ENCODE results near the gene ABHD12.

Gene ABHD12

DNA sequence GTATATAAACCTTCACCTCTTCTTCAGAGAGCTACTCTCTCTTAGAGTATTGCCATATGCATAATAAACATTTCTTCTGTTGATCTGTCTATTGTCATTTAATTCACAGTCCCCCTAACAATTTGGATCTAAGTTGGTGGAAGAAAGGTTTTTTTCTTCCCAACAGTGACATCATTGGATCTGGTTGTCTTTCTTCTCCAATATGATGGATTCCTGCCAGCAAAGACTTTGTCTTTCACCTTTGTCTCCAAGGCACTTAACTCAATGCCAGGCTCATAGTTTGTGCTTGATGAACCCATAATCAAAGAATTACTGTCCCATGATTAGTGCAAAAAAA lies 39.6 kb downstream of the ABHD12 start:
- TF ChIP-seq GABPA (IDR thresholded peaks at IDR 0.05; ENCODE audit: low read depth), result no peak
- no peak for TF ChIP-seq POLR2AphosphoS5 (IDR thresholded peaks at IDR 0.05; ENCODE audit: low read depth)
- TF ChIP-seq SPI1 (IDR thresholded peaks at IDR 0.05; ENCODE audit: borderline replicate concordance, low read depth), result no peak
- Histone ChIP-seq H3K27me3 (ENCODE audit: insufficient read depth, poor library complexity, severe bottlenecking) (no peaks in the 10 kb centered on the region), H3K27ac (replicated peaks) (no peak overlapping the region), H3K4me3 (replicated peaks; ENCODE audit: insufficient read depth, low read length) (no peak overlapping the region)
- no peak for DNase-seq (ENCODE audit: low read depth in 1 of 2, low spot score in 1 of 2)

DNA sequence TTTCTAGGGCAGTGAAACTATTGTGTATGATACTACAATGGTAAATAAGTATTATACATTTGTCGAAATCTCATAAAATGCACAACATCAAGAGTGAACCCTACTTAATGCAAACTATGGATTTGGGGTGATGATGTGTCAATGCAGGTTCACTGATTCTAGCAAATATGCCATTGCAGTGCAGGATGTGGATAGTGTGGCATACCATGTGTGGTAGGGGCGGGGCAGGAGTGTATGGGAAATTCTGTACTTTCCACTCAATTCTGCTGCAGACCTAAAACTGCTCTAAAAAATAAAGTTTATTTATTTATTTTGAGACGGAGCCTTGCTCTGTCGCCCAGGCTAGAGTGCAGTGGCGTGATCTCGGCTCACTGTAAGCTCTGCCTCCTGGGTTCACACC lies 44.3 kb downstream of the ABHD12 start:
- H3K27ac ChIP-seq (replicated peaks), result no peak overlapping the region
- H3K4me3 ChIP-seq (replicated peaks; ENCODE audit: insufficient read depth, low read length), result no peak overlapping the region
- DNase-seq (ENCODE audit: low read depth in 1 of 2, low spot score in 1 of 2), result no peak

DNA sequence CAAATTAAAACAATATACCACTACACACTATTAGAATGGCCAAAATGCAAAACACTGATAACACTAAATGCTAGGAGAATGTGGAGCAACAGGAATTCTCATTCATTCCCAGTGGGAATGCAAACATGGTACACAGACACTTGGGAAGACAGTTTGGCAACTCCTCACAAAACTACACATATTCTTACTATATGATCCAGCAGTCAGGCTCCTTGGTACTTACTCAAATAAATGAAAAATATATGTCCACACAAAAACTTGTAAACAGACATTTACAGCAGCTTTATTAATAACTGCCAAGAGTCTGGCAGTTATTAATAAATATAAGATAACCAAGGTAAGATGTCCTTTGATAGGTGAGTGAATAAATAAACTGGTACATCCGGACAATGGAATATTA lies 44.9 kb downstream of the ABHD12 start:
- Histone ChIP-seq H3K4me3 (replicated peaks; ENCODE audit: insufficient read depth, low read length) (no peak overlapping the region), H3K27ac (replicated peaks) (no peak overlapping the region), H3K27me3 (ENCODE audit: insufficient read depth, poor library complexity, severe bottlenecking) (no peaks in the 10 kb centered on the region)
- TF ChIP-seq, protein P1, sequence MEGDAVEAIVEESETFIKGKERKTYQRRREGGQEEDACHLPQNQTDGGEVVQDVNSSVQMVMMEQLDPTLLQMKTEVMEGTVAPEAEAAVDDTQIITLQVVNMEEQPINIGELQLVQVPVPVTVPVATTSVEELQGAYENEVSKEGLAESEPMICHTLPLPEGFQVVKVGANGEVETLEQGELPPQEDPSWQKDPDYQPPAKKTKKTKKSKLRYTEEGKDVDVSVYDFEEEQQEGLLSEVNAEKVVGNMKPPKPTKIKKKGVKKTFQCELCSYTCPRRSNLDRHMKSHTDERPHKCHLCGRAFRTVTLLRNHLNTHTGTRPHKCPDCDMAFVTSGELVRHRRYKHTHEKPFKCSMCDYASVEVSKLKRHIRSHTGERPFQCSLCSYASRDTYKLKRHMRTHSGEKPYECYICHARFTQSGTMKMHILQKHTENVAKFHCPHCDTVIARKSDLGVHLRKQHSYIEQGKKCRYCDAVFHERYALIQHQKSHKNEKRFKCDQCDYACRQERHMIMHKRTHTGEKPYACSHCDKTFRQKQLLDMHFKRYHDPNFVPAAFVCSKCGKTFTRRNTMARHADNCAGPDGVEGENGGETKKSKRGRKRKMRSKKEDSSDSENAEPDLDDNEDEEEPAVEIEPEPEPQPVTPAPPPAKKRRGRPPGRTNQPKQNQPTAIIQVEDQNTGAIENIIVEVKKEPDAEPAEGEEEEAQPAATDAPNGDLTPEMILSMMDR (IDR thresholded peaks at IDR 0.05; ENCODE audit: insufficient read depth, low read length), result no peak
- TF ChIP-seq GABPA (IDR thresholded peaks at IDR 0.05; ENCODE audit: low read depth), result no peak
- TF ChIP-seq POLR2AphosphoS5 (IDR thresholded peaks at IDR 0.05; ENCODE audit: low read depth), result no peak
- TF ChIP-seq, protein P2, sequence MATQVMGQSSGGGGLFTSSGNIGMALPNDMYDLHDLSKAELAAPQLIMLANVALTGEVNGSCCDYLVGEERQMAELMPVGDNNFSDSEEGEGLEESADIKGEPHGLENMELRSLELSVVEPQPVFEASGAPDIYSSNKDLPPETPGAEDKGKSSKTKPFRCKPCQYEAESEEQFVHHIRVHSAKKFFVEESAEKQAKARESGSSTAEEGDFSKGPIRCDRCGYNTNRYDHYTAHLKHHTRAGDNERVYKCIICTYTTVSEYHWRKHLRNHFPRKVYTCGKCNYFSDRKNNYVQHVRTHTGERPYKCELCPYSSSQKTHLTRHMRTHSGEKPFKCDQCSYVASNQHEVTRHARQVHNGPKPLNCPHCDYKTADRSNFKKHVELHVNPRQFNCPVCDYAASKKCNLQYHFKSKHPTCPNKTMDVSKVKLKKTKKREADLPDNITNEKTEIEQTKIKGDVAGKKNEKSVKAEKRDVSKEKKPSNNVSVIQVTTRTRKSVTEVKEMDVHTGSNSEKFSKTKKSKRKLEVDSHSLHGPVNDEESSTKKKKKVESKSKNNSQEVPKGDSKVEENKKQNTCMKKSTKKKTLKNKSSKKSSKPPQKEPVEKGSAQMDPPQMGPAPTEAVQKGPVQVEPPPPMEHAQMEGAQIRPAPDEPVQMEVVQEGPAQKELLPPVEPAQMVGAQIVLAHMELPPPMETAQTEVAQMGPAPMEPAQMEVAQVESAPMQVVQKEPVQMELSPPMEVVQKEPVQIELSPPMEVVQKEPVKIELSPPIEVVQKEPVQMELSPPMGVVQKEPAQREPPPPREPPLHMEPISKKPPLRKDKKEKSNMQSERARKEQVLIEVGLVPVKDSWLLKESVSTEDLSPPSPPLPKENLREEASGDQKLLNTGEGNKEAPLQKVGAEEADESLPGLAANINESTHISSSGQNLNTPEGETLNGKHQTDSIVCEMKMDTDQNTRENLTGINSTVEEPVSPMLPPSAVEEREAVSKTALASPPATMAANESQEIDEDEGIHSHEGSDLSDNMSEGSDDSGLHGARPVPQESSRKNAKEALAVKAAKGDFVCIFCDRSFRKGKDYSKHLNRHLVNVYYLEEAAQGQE (IDR thresholded peaks at IDR 0.05; ENCODE audit: insufficient replicate concordance, low read depth), result no peak
- no peak for TF ChIP-seq SPI1 (IDR thresholded peaks at IDR 0.05; ENCODE audit: borderline replicate concordance, low read depth)
- DNase-seq (ENCODE audit: low read depth in 1 of 2, low spot score in 1 of 2), result no peak

More for the DNA sequence above, 44.3 kb downstream of the ABHD12 start:
- H3K27me3 ChIP-seq (ENCODE audit: insufficient read depth, poor library complexity, severe bottlenecking), result no peaks in the 10 kb centered on the region
- TF ChIP-seq SPI1 (IDR thresholded peaks at IDR 0.05; ENCODE audit: borderline replicate concordance, low read depth), result no peak
- no peak for TF ChIP-seq POLR2AphosphoS5 (IDR thresholded peaks at IDR 0.05; ENCODE audit: low read depth)

DNA sequence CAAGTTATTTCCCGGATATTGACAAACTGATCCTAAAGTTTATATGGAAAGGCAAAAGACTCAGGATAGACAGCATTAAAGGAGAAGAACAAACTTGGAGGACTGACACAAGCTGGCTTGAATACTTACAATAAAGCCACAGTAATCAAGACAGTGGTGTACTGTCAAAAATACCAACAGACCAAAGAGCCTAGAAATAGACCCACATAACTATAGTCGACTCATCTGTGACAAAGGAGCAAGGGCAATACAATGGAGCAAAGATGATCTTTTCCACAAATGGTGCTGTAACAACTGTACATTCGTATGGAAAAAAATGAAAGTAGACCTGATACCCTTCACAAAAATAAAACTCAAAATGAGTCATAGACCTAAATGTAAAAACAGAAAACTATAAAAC lies 46.0 kb downstream of the ABHD12 start:
- DNase-seq (ENCODE audit: low read depth in 1 of 2, low spot score in 1 of 2), result no peak
- TF ChIP-seq, protein P1 (IDR thresholded peaks at IDR 0.05; ENCODE audit: insufficient read depth, low read length), result no peak
- no peak for TF ChIP-seq POLR2AphosphoS5 (IDR thresholded peaks at IDR 0.05; ENCODE audit: low read depth)
- TF ChIP-seq GABPA (IDR thresholded peaks at IDR 0.05; ENCODE audit: low read depth), result no peak
- TF ChIP-seq SPI1 (IDR thresholded peaks at IDR 0.05; ENCODE audit: borderline replicate concordance, low read depth), result no peak
- TF ChIP-seq, protein P2 (IDR thresholded peaks at IDR 0.05; ENCODE audit: insufficient replicate concordance, low read depth), result no peak
- H3K27me3 ChIP-seq (ENCODE audit: insufficient read depth, poor library complexity, severe bottlenecking), result no peaks in the 10 kb centered on the region
- H3K4me3 ChIP-seq (replicated peaks; ENCODE audit: insufficient read depth, low read length), result no peak overlapping the region
- no peak overlapping the region for H3K27ac ChIP-seq (replicated peaks)
